NCI-H128 (cell line): ENCODE measurements around the gene TCEAL7.
"Not testable (repeated sequence)": the region's sequence is repeated elsewhere in the genome, so short reads cannot be mapped to it uniquely, and the experiment has no call there.

Experiments
- DNase-seq: peaks from one replicate; lab custom pipeline; 2025; ENCODE audit not compliant: unreplicated experiment; lab: John Stamatoyannopoulos, UW

The TCEAL7 gene

DNA sequence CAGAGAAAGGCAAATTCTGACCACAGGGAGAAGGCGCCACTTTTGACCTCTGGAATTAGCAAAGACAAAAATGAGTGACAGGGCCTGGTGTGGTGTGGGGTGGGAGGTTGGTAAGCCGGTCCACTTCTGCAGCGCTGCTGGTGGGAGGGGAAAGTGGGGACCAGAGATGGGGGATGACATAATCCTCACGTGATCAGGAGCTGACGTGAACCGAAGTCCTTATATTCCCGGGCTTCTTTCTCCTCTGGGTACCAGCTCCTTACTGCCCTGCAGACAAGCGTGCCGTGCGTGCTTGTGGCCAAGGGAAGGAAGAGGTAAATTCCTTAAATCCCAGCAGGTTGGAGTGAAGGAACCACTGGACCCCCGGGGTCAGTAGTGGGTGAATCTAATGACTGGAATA lies at the start of gene TCEAL7:
TSS of gene TCEAL7 (plus strand) at position 249 of the 400 bp plus-strand sequence. CDS start 1,165 bp downstream, outside the sequence.
- DNase-seq = no peak

- no peak for DNase-seq
Observed at GRCh38 chrX:103293118-103293517, 36.9 kb upstream of the TCEAL7 start.

GRCh38 chrX:103304705-103305104 lies 25.3 kb upstream of the TCEAL7 start:
- no peak for DNase-seq

- not testable (repeated sequence) for DNase-seq
Observed at GRCh38 chrX:103305666-103306065, 24.4 kb upstream of the TCEAL7 start.

DNA sequence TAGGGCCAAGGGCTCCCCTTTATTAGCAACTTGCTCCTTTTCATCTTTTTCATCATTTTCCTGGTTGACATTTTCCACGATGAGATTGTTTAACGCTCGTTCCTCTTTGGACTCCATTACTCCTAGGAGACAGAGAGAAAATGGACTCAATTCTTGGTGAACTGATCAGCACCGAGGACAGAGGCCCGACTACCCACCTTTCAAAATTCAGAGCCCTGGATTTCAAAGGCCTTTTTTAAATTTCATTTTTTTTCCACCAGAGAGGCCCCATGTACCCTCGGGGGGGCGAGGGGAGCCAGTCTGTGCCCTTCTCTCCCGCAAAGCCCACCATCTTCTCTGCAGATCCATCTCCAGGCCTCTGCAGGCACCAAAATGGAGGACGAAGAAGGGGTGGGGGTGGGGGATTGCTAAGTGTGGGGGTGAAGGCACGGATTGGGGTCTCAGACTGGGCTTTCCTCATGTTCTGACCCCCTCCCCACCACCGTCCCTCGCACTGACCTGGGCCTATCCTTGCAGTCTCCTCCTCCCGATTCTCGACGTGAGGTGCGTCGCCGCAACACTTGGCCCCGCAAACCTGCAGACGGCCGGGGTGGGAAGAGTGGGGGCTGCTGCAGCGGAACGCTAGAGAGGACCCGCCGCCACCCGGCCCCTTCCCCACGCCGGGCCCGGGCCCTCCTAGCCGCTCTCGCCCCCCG lies 20.0 kb upstream of the TCEAL7 start:
- no peak for DNase-seq

DNA sequence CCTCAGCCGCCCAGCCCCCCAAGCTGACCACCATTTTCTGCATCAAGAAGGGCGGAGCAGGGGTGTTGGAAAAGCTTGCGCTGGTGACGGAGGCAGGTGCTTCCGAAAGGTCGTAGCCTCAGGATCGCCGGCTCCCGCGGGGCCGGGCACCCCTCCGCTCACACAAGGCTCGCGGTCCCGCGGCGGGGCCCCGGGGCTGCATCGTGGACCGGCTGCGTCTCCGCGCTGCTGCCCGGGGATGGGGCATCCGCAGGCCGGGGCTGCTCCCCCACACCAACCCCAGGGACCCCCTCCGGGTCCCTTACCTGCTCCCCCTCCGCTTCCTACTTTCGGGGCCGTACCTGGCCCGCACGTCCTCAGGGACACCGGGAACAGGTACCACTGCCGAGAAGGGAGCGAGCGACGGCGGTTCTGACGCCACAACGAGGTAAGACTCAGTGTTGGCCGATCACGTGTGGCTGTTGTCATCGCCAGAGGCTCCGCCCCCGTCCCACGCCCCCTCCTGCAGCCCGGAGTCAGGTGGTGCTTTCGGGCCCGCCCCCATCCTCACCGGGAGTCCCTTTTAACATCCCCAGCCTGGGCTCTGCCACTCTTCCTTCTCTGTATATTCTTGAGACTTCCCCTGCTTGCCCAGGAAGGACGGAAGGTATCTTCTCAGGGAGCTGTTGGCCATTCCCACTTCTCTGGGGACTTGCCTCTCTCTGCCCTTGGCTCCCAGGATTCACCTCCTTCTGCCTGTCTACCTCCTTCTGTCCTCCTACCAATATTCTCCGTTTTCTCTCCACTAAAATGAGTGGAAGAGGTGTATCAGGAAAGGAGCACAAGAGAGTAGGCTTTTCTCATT lies 19.3 kb upstream of the TCEAL7 start, which contains the start of gene BEX2:
TSS of gene BEX2 (minus strand) at position 436 of the 844 bp plus-strand sequence. CDS start 1,014 bp downstream, outside the sequence.
- DNase-seq = peak; percentile 38

DNA sequence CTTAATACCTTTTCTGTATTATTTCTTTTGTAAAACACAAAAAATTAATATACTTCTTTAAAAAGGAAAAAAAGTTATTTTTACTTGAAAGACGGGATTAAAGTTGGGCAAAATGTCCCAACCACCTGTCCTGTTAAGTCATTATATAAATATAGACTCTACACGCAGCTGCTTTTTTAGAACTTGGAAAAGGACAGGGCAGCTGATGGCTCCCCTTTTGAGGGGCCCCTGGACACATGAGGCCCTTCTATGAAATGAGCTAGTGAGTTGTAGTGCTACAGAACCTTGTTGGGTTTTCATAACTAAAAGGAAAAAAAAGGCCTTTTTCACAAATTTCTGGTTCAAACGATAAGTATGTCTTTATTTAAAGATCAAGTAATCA lies 18.6 kb upstream of the TCEAL7 start:
- no peak for DNase-seq

DNA sequence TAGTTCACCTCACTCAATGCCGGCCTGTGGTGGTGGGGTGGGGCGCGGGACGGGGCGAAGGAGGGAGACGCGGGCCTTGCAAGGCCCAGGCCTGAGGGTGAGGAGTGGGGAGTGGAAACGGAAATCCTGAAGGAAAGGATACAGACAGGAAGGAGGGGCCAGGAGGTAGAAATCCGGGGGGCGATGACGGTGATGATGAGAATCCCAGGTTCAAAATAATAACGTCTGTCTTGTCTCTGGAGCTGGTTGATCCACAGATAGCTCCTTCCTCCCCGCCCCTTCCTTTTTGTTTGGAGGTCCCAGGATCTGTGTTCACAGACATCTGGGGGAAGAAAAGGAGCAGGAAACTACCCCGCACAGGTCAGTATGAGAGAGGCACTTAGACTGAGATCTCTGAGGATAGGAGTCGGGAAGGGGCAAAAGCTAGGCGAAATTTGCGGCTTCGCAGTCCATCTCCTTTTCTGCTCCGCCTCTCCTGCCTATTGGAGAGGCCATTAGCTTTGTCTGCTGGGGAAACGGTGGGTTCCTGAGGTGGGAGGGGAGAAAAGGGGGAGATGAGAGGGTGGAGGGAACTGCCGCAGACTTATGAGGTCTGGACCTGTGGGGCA lies 746 bp downstream of the TCEAL7 start:
- DNase-seq = no peak

DNA sequence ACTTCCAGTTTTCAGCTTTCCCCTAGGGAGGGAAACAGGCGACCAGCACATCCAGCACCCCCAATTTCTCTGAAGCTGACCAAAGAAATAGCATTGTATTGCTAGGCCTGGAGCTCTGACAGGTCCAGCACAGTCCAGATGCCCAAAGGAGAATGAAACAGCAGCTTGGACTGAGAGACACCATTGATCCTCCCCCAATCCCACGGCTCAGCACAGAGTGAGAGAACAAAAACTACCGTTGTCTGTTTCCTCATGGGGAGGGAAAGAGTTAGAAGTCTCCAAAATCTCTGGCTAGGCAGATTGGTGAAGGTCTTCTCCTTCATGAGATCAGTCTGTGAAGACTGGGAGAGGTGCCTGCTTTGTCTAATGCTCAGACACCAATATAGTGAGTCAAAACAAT lies 8.6 kb downstream of the TCEAL7 start:
- DNase-seq = no peak

- DNase-seq = no peak
Observed at GRCh38 chrX:103343105-103343504, 13.1 kb downstream of the TCEAL7 start.

- DNase-seq = no peak
Observed at GRCh38 chrX:103344606-103345005, 14.6 kb downstream of the TCEAL7 start.

DNA sequence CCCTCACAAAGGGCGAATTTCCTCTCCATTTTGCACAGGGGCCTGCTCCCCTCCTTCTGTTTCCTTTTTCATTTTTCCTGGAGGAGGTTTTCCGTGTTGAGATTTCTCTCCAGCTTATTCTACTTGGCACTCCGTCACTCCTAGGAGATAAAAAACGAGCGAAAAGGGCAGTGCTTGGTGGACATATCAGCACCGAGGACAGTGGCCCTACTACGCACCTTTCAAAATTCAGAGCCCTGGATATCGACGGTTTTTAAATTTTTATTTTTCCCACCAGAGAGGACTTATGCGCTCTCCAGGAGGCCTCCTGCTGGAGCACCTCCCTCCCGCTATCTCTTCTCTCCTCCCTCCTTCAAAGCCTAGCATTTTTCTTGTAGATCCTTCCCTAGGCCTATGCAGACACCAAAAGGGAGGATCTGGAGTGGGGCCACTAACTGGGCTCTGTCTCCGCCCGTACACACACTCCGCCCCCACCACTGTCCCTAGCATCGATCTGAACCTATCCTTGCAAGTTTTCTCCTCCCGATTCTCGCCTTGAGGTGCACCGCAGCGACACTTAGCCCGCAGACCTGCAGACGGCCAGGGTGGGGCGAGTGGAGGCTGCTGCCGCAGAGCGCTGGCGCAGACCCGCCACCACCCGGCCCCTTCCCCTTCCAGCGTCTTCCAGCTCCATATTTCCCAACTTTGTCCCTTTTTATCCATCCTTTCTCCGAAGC lies 17.8 kb downstream of the TCEAL7 start:
- DNase-seq = no peak

GRCh38 chrX:103356130-103356798 lies 26.2 kb downstream of the TCEAL7 start, which contains the start of gene TCEAL9:
TCEAL9 (plus strand) TSS chrX:103356506; CDS start chrX:103357685, 1,179 bp downstream.
- DNase-seq = peak; percentile 34

- no peak for DNase-seq
Observed at GRCh38 chrX:103356858-103357257, 26.8 kb downstream of the TCEAL7 start.

DNA sequence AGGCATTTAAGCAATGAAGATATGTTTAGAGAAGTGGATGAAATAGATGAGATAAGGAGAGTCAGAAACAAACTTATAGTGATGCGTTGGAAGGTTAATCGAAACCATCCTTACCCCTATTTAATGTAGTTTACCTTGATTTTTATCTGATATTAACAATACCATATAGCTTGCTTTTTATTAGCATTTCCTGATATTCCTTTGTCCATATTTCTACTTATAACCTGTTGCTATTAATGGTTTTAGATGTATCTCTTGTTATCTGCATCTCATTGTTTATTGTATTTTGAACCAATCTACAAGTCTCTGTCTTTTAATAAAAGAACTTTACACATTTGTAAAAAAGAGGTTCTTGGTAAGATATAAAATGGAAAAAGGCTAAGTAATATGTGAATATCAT lies 27.8 kb downstream of the TCEAL7 start:
- no peak for DNase-seq

DNA sequence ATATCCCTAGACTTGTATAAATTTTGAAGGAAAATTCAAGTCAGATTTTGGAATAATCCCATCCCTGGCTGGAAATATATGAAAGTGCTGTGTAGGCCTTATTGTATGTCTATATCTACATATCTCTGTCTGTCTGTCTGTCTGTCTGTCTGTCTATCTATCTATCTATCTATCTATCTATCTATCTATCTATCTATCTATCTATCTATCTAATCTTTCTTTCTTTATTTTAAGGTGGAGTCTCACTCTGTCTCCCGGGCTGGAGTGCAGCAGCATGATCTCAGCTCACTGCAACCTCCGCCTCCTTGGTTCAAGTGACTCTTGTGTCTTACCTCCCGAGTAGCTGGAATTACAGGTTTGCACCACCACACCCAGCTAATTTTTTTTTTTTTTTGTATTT lies 29.6 kb downstream of the TCEAL7 start:
- not testable (repeated sequence) for DNase-seq

DNA sequence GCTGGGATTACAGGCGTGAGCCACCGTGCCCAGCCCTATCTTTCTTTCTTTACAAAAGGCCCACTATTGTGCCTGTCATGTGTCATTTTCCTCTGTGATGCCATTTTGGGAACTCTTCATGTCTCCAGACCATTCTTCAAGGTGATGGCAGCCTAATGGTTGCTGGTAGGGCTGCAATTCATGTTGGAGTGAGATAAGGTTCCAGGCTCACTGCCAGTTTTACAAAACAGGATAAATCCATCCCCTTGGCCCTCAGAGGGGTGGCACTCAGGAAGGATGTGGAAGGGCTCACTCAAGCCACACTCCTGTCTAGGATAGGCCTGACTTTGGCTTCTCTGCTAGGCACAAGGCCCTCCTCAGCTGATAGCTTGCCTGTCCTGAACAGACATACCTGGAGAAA lies 30.1 kb downstream of the TCEAL7 start:
- DNase-seq = no peak

DNA sequence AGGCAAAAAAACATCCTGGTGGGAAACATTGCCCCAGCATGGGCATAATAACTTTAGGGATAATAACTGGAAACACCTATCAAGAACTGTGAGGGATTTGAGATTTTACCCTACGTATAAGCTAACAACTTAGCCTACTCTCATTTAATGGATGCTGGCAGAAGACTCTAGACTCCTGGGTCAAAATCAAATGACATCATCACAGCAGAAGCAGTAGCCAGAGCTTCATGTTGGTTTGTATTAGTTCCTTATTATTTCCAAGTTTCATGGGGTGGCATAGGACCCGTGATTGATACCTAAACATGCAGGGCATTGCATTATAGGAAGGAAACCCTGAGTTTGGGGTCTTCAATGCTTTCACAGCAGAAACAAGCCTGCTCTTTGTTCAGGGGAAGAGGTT lies 30.9 kb downstream of the TCEAL7 start:
- DNase-seq = no peak

- no peak for DNase-seq
Observed at GRCh38 chrX:103361798-103362197, 31.8 kb downstream of the TCEAL7 start.

DNA sequence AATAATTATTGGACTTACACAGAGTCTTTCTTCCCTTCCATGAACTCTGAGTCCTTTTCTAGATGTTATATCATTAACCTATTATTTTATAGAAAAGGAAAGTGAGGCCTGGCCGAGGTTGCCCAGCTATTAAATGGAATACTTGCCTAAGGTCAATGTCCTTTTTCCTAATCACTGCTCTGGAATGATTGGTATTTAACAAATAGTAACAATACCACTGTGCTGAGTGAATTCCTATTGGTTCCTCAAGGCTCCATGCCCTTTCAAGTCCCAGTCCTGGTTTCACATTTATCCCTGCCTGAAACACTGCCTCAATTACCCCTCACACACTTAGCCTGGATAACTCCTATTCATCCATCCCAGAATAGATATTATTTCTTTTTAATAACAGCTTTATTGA lies 32.4 kb downstream of the TCEAL7 start:
- DNase-seq = no peak
